8988T (cell line): ENCODE measurements around the gene YIF1B.
"Not testable (repeated sequence)": the region's sequence is repeated elsewhere in the genome, so short reads cannot be mapped to it uniquely, and the experiment has no call there.

Experiments
- DNase-seq: peaks from one replicate; pipeline ENCODE4 v3.0.0; 2011

YIF1B gene, protein sequence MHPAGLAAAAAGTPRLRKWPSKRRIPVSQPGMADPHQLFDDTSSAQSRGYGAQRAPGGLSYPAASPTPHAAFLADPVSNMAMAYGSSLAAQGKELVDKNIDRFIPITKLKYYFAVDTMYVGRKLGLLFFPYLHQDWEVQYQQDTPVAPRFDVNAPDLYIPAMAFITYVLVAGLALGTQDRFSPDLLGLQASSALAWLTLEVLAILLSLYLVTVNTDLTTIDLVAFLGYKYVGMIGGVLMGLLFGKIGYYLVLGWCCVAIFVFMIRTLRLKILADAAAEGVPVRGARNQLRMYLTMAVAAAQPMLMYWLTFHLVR

DNA sequence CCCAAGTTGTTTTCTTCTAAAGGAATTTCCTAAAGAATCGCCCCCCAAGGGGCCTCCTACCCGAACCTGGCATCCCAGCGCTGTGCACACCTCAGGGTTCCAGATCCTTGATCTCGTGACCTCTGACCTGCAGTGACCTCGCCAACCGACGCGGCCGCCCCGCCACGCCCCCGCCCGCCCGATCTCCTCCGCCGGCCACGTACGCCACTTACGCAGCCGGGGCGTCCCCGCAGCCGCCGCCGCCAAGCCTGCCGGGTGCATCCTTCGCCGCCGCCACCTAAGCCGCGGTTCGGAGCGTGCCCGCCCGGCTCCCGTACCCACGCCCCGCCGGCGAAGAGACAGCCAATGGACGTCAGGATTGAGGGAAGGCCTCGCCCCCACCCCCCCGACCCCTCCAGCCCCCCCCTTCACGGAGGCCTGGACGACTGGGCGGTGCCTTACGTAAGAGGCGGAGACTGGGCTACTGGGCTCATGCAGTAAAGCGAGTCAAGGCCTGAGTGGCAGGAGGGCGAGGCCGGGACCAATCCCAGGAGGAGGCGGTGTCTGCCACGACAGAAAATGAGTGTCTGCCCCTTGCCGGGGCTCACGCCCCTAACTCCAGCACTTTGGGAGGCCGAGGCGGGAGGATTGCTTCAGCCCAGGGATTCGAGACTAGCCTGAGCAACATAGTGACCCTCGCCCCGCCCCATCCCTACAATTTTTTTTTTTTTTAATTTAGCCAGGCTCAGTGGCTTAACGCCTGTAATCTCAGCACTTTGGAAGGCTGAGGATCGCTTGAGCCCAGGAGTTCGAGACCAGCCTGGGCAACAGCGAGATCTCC lies at the start of gene YIF1B:
Gene YIF1B (minus strand): TSS at position 291 of the 820 bp plus-strand sequence. CDS start 30 bp downstream, at position 261.
- peak; percentile 100 for DNase-seq

DNA sequence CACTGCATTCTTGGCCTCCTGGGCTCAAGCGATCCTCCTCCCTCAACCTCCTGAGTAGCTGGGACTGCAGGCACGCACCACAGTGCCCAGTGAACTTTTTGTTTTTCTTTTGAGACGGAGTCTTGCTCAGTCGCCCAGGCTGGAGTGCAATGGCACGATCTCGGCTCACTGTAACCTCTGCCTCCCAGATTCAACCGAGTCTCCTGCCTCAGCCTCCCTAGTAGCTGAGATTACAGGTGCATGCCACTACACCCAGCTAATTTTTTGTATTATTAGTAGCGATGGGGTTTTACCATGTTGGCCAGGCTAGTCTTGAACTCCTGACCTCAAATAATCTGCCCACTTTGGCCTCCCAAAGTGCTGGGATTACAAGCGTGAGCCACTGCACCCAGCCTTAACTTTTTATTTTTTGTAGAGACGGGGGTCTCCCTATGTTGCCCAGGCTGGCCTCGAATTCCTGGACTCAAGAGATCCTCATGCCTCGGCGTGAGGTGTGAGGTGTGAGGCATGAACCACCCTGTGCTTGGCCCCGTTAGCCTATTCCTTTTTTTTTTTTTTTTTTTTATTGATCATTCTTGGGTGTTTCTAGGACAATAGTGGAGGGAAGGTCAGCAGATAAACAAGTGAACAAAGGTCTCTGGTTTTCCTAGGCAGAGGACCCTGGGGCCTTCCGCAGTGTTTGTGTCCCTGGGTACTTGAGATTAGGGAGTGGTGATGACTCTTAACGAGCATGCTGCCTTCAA lies 47.4 kb upstream of the YIF1B start:
- not testable (repeated sequence) for DNase-seq

DNA sequence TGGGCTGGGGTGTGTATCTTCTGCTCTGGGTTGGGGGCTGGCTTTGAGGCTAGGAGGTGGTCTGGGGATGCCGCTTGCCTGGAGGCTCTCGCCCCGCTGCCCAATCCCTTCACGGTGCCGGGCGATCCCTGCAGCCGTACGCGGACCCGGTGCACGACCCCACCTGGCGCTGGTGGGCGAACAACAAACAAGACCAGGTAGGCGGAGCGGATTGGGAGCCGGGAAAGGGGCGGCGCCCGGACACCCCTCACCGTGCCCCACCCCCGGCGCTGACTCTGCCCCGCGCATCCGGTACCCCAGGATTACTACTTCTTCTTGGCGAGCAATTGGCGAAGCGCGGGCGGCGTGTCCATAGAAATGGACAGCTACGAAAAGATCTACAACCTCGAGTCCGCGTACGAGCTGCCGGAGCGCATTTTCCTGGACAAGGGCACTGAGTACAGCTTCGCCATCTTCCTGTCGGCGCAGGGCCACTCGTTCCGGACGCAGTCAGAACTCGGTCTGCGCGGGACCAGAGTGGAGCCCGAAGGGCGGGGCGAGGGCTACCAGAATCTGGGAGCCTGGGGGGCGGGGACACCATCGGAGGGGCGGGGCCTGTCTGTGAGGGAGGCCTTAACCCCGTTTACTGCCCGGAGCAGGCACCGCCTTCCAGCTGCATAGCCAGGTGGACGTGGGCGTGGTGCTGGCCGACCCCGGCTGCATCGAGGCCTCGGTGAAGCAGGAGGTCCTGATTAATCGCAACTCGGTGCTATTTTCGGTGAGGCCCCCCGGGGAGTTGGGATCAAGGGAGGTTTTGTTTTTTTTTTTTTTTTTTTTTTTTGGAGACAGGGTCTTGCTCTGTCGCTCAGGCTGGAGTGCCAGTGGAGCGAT lies 46.6 kb upstream of the YIF1B start:
- peak; percentile 97 for DNase-seq

DNA sequence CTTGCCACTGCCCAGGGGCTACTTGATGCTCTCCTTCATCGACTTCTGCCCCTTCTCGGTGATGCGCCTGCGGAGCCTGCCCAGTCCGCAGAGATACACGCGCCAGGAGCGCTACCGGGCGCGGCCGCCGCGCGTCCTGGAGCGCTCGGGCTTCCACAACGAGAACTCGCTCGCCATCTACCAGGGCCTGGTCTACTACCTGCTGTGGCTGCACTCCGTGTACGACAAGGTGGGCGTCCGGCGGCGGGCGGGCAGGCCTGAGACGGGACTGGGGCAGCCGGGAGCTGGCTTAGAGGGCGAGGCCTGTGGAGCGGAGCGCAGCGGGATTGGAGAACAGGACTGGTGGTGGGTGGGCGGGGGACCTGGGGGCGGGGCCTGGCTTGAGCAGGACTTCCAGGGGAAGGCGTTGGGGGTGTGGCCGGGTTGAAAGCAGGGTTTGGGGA lies 45.9 kb upstream of the YIF1B start:
- DNase-seq: peak; percentile 96

DNA sequence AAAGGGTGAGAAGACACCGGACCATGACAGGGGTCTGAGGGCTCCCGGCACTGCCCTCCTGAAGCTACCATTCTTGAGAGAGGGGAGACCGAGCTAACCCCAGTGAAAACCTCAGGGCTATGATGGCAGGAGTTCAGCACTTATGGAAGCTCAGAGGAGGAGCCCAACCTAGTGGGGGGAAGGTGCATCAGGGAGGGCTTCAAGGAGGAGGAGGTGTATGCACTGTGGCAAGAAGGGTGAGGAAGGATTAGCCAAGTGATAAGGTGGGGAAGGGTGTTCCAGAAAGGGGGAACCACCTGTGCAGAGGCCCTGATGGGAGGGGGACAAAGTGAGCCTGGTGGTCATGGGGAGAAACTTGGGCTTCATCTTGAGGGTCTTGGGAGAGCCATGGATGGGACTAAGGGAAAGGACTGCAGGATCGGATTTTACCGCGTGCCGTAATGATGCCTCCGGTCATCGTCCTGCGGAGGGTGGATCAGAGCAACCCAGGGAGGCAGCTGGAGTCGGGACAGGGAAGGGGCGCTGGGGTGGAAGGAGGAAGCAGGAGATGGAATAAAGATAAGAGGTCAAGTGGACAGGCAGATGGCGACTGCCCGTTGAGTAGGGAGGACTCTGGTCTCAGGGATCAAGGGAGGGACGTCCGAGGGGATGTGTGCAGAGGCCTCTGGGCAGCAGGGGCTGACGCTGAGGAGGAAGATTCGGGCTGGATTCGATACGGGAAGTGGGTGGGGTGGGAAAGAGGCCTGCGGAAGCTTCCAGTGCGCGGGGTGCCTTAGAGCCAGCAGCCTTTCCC lies 45.3 kb upstream of the YIF1B start:
- no peak for DNase-seq

DNA sequence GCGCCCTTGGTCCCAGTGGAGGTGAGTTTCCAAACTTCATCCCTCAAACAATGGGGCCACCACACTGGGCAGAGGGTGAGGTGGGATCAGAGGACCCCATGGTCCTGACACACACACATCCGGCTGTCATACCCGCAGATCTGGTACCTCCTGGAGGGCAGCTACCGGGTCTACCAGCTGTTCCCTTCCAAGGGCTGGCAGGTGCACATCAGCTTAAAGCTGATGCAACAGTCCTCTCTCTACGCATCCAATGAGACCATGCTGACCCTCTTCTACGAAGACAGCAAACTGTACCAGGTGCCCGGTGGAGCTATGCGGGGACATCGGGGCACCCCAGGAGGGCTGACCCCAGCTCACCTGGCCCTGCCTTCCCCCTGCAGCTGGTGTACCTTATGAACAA lies 44.6 kb upstream of the YIF1B start:
- DNase-seq: no peak

DNA sequence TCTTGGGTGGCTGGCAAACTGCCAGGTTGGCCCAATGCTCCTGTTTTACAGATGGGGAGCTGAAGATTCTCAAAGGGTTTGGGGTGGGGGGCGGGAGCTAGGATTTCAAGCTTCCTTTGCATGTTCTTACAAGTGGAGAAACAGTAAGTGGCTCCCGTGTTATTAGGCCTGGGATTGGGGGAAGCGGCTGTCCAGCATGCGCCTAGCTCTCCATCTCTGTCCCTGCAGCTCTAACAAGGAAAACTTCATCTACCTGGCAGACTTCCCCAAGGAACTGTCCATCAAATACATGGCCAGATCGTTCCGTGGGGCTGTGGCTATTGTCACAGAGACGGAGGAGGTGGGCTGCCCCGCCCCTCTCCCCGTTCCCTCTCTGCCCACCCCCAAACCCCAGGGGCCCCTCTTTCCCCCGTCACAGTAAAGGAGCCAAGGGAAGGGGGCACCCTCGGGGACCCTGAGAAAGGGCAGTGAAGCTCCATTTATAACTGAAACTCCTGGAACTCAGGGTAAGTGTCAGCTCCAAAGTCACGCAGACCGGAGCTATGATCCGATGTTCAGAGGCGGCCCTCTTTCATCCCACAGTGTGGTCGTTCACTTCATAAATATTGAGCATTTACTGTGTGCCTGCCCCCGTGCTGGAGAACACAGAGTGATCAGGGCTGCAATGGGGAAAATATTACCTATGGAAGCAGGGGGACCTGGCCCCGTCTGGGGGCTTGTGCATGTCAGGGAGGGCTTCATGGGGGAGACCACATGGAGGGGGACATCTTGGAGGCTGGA lies 43.7 kb upstream of the YIF1B start:
- DNase-seq: no peak

DNA sequence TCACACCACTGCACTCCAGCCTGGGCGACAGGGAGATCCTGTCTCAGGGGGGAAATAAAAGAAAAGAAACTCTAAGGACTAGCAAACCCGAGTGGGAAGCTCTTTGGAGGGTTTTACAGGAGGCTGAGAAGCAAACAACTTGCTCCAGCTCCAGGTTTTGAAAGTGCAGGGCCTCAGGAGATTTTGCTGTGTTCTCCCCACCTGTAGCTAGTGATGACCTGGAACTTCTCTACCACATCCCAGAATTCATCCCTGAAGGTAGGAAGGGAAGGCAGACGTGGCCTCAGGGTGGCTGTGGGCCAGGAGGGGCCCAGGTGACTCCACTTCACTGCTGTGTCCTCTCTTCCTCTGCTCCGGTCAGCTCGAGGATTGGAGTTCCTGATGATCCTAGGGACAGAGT lies 42.3 kb upstream of the YIF1B start:
- DNase-seq: no peak

DNA sequence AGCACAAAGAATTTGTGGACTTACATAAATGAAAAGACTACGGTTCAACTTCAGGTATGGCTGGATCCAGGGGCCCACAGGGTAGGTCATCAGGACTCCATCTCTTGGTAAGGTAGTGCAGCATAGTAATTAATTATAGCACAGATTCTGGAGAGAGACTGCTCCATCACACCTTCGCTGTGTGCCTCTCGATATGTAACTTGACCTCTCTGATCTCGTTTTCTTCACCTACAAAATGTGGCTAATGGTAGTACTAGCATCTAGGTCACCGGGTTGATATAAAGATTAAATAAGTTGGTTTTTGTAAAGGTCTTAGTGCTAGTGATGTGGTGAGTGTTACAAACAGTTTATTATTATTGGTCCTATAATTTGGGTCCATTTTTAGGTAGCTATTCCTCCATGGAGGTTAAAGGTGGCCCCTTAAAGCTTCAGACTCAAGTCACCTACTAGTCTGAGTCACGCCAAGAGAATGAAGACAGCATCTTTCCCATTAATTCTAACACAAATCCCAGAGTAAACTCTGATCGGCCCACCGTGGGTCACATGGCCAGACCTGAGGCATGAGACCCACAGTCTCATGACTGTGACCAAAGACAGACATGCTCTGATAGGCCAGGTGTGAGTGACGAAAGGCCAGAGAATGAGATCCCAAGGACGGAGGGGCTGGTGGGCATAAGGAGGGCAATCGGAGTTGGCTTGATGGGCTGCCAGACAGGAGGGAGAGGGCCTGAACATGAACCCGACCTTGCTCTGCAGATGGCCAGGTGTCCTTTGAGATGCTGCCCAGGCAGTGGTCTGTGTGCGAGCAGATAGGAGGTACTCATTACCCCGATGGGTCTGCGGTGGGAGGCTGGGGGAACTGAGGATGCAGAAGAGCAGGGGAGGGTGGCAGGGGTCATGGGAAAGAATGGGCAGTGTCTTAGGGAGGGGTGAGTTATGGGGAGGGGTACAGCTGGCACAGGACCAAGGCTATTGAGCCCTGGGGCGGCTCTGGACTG lies 40.3 kb upstream of the YIF1B start:
- DNase-seq: no peak

DNA sequence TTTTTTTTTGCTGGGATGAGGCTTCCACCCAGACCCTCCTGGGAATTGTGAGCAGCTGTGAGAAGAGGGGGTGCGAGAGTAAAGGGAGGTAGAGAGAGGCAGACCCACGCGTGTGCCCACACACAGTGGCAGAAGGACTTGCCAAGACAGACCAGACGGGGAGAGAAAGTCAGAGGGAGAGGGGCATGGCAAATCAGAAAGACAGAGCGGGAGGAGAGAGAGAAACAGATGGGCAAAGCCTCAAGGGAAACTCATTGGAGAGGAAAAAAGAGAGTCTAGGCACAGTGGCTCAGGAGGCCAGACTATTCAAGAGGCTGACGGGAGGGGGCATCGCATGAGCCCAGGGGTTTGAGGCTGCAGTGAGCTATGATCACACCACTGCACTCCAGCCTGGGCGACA lies 36.9 kb upstream of the YIF1B start:
- DNase-seq: no peak

DNA sequence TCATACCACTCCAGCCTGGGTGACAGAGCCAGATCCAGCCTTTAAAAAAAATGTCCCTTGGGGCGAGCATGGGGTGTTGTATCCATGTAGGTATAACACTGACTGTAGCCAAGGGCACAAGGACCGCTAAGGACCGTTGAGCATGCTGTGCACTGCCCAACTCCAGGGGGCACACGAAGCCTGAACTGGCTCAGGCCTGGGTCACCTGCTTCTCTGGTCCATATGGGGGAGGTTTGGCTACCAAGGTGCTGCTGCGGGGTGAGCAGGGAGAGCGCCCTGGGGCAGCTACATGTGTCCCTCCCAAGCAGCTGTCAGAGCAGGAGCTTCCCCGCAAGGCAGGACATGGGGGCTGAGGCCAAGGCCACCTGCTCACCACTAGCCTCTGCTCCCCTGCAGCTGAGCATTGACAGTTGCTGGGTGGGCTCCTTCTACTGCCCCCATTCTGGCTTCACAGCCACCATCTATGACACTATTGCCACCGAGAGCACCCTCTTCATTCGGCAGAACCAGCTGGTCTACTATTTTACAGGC lies 36.2 kb upstream of the YIF1B start:
- no peak for DNase-seq

DNA sequence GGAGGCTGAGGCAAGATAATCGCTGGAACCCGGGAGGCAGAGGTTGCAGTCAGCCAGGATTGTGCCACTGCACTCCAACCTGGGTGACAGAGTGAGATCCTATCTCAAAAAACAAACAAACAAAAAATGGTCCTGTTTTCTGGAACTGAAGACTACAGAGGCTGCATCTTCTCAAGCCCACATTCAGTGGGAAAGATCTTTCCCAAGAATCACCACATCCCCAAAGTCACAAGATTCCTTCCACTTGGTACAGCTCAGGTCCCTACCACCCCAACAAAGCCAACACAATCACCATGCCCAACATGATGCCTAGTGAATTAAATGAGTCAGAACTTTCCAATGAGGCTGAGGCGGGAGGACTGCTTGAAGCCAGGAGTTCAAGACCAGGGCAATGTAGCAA lies 35.1 kb upstream of the YIF1B start:
- DNase-seq: no peak

DNA sequence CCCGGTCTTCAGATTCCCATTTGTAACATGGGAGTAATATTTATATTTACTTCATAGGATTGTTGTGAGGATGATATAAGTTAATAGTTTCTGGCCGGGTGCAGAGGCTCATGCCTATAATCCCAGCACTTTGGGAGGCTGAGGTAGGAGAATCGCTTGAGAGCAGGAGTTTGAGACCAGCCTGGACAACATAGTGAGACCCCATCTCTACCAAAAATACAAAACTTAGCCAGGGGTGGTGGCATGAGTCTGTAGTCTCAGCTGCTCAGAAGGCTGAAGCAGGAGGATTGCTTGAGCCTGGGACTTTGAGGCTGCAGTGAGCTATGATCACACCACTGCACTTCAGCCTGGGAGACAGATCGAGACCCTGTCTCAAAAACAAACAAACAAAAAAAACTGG lies 31.1 kb upstream of the YIF1B start:
- DNase-seq: no peak

DNA sequence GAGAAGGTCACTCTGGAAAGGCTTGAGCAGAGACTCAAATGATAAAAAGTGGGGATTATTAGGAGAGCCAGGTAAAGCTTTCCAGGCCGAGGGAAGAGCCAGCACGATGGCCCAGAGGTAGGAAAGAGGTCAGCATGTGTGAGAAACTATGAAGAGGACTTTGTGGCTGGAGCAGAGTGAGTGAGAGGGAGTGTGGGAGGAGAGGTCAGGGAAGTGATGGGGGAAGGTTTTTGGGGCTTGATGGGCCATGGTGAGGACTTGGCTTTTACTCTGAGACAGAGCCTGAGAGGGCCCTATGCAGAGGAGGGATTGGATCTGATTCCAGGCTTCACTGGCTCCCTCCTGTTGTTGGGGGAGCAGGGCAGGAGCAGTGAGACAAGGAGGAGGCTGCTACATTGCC lies 25.2 kb upstream of the YIF1B start:
- DNase-seq: no peak

DNA sequence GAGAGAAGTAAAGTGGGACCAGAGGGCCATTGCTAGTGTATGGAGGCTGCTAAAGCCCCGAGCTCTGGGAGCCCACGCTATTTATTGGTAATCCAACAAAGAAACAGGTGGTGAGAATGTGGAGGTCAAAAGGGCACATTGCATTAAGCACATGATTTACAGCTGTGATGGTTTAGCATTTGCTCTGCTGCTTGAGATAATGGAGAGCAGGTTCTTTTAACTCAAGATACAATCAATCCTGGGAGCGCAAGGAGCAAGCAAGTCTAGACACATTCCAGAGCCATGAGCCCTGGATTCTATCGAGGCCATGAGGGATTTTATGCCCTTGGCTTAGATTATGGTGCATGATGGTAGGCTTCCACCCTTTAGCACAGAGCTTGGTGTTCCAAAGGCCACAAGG lies 23.3 kb upstream of the YIF1B start:
- DNase-seq: not testable (repeated sequence)

DNA sequence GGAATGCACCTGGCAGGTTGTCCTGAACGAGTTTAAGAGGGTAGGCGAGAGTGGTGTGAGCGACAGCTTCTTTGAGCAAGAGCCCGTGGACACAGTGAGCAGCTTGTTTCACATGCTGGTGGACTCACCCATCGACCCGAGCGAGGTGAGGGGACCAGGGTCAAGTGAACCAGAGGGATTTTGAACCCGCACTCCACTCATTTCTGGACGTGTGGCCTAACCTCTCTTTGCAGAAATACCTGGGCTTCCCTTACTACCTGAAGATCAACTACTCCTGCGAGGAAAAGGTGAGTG lies 21.6 kb upstream of the YIF1B start:
- no peak for DNase-seq

DNA sequence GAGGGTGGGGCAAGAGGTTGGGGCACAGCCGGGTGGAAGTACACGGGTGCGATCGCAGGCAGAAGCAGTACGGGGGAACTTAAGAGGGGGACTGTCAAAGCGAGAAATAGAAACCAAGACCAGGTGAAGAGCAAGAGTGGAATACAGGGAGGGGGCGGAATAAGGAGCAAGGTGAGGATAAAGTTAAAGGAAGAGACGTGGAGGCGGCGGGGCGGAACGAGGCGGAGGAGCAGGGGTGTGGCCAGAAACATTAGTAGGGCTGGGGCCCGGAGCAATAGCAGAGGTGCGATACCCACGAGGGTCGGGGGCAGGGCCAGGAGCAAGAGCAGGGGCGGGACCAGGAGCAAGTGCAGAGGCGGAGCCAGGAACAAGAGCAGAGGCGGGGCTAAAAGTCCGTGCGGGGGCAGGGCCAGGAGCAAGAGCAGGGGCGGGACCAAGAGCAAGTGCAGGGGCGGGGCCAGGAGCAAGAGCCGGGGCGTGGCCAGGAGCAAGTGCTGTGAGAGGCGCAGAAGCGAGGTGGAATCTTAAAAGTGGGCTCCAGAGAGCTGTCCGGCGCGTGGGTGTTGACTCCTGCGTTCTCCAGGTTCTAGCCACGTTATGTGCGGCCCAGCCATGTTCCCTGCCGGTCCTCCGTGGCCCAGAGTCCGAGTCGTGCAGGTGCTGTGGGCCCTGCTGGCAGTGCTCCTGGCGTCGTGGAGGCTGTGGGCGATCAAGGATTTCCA lies 21.1 kb upstream of the YIF1B start:
- peak; percentile 90 for DNase-seq

DNA sequence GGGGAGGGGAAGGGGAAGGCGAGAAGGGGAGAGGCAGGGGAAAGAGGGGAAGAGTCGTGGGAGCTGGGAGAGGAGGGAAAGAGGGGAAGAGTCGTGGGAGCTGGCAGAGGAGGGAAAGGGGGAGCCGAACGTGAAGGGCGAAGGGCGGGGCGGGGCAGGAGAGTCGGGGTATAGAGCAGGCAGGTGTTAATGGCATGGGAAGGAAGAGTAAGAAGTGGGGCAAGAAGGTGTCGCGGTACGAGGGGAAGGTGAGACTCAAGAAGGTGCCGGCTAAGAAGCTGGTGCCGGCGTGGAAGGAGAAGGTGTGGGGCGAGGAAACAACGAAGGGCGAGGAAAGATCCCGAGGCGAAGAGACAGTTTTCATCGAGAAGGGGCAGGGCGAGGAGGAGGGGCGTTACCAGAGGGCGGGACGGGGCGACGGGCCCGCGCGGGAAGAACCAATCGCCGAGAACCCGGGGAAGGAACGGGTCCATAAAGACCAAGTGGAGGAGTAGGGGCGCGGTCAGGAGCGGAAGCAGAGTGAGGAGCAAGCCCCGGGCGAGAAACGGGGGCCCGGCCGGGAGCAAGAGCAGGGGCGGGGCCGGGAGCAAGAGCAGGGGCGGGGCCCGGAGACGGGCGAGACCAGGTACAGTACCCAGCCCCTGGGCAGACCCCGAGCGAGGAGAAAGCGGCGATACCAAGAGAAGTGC lies 20.3 kb upstream of the YIF1B start:
- DNase-seq: peak; percentile 98
